GM21390 (cell line): ENCODE results near the gene GNB1L.
"Not testable (repeated sequence)": the region's sequence is repeated elsewhere in the genome, so short reads cannot be mapped to it uniquely, and the experiment has no call there.

ENCODE experiments used
- ATAC-seq: cut with Tn5 transposase; IDR thresholded peaks from one replicate; pipeline ENCODE4 v1.9.1; 2021; ENCODE audit not compliant: unreplicated experiment

GNB1L gene

DNA sequence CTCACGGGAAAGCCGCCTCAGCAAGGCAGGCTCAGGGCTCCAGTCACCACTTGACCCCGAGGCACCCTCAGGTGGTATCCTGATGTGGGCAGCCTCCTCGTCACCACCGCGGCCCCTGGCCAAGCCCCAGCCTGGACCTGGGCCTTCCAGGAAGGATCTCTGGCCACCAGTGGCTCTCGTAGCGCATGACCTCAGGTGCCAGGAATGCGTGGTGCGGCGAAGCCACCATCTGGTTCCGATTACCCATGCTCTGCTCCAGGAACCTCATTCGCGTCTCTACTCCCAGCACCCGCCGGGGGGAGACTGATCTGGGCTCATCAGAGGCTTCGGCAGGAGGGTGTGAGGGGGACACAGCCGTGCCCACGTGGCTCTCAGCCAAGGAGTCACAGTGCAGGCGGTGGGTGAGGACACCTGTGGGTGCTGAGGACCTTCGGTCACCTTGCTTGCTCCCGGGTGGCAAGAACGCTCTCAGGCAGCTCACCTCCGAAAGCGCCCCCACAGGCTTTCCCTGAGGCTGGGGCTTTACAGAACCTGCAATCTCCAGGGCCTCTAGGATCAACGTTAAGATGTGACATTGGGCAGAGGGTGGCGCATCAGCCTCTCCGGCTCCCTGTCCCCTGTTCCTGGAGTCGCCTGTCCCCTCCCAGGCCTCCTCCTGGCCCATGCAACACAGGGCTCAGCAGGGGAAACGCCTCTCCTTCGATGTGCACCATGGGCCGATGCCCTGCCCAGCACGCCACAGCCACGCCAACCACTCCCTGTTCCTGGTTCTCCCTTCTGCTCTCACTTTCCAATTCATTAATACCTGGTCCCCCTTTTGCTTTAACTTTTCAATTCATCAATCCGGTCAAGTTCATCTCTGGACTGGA is 55.1 kb downstream of the GNB1L start:
- no peak for ATAC-seq

DNA sequence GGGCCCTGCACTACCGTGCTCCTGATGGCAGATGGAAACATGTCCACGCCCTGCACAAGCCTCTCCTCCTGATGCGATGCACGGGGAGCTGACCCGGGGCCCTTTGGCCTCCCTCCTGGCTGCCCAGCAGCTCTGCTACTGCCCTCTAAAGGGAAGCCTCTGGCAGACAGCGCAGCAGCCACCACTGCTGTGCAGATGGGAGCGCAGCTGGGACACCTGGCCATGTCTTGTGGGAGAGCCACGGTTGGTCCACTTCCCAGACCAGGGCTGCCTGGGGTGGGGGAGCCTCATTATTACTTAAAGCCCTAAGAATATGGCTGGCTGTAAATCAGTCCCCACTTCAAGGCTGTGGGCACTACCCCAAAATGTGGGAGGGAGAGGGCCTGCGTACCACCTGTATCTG is 55.8 kb downstream of the GNB1L start:
- no peak for ATAC-seq

GRCh38 chr22:19798003-19798665 is 56.5 kb downstream of the GNB1L start:
- no peak for ATAC-seq

GRCh38 chr22:19797086-19798002 is 57.3 kb downstream of the GNB1L start:
- no peak for ATAC-seq

GRCh38 chr22:19796160-19796559 is 58.5 kb downstream of the GNB1L start:
- ATAC-seq, result no peak

DNA sequence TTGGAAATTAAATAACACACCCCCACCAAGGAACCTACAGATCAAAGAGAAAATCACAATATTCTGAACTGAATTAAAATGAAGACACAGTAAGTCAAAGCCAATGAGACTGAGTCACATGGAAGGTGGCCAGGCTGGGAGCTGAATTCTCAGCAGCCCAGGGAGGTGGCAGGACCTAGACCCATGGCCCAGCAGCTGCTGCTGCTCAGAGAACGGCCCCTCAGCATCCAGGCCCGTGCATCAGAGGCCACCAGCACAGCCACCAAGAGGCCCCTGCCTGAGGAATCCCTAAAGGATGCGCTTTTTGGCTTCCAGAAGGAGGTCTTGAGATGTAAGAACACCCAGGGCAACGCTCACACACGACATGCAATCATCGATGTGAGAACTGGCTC is 59.1 kb downstream of the GNB1L start:
- no peak for ATAC-seq

GRCh38 chr22:19793661-19794310 is 60.9 kb downstream of the GNB1L start:
- ATAC-seq, result no peak

GRCh38 chr22:19793161-19793560 is 61.5 kb downstream of the GNB1L start:
- ATAC-seq, result no peak

DNA sequence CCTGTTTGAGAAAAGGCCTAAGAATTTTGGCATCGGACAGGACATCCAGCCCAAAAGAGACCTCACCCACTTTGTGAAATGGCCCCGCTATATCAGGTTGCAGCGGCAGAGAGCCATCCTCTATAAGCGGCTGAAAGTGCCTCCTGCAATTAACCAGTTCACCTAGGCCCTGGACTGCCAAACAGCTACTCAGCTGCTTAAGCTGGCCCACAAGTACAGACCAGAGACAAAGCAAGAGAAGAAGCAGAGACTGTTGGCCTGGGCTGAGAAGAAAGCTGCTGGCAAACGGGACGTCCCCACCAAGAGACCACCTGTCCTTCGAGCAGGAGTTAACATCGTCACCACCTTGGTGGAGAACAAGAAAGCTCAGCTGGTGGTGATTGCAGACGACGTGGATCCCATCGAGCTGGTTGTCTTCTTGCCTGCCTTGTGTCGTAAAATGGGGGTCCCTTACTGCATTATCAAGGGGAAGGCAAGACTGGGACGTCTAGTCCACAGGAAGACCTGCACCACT is 62.2 kb downstream of the GNB1L start:
- not testable (repeated sequence) for ATAC-seq

DNA sequence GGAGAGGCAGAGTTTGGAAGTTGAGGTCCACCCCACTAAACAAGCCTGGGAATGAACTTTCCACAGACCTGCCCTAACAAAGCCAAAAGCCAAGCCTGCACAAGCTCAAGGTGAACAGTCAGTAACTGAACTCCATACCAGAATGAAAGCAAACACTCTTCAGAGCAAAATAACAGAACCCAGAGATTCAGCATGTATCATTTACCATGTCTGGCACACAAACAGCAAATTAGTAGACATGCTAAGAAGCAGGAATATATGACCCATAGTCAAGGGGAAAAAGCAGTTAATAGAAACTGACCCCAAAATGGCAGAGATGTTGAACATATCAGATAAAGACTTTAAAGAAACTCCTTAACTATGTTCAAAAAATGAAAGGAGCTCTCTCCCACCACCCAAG is 62.8 kb downstream of the GNB1L start:
- no peak for ATAC-seq

GRCh38 chr22:19791243-19791642 is 63.4 kb downstream of the GNB1L start:
- no peak for ATAC-seq

GRCh38 chr22:19789828-19790227 is 64.8 kb downstream of the GNB1L start:
- ATAC-seq, result no peak

DNA sequence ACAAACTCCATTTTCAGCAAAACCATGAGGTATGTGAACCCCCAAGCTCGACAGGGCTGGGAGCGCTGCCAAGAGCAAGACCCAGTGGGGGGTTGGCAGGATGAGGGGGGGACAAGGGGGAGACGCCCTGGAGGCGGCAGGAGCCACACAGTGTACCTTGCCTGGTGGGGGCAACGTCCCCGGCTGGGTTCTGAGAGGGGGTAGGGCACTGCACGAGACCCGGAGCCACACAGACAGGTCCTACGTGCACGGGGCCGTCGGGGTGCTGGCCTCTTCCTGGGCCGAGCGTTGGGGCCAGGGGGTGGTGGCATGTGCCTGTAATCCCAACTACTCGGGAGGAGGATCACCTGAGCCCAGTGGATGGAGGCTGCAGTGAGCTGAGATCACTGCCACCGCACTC is 65.3 kb downstream of the GNB1L start:
- ATAC-seq, result no peak

- ATAC-seq, result no peak
Observed at GRCh38 chr22:19788661-19789225, 65.9 kb downstream of the GNB1L start.

DNA sequence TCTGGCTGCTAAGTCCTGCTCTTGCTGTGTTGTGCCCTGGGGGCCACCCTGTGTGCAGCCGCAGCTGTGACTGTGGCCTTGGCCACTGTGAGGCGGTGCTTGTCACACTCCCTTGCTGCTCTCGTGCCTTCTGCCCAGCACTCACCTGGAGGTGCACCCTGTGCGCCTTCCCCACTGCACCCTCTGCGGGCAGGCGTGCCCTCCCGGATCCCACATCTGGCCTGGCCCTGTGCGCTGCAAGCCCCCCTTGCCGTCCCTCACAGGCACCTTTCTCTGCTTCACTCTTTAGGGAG is 66.9 kb downstream of the GNB1L start:
- ATAC-seq, result no peak

DNA sequence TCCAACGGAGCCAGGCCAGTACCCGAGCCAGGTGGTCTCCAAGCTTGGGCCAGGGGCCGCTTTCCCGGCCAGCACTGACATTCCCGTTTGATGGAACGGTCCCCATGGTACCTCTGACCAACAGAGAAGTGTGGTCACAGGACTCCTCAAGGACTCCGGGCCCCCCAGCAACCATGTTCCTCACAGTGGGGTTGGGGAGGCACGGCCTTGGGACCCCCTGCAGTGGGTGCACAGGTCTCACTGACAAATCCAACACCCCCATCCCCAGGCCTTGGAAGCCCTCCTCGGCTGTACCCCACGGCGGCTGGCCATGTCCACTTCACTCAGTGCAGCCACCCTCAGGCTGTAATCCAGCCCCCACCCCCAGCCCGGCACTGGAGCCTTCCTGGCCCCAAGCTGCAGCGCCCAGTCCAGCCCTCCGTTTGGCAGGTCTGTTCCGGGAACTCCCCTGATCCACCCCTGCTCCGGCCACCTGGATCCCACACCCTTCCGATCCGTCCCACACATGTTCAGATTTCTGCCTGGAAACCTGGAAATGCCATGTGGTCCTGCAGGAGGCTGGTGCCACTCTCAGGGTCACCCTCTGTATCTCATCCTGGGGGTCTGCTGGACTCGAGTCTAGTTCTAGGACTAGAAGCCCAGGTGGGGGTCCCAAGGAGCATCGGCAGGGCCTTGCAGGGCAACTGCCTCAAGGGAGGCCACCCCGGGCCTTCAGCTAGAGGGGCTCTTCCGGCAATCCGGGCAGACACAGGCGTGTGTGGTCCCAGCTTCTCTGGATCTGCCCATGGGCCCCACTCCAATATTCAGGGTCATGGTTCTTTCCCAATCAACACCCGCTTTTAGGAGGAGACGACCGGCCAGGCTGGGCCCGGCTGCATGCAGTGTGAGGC is 67.5 kb downstream of the GNB1L start:
- no peak for ATAC-seq

DNA sequence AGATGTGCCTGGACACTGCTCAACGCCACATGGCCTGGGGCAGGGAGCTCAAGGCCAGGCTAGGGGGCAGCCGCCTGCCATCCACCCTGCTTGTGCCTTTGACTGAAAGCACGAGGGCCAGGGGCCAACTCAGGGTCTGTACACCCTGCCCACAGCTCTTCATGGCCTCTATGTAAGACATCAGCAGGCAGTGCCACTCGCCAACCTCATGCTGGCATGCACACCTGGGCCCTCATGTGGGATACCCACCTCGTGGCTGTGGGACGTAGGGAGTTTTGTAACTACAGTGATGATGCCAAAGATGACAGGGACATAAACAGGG is 68.4 kb downstream of the GNB1L start:
- ATAC-seq, result no peak

DNA sequence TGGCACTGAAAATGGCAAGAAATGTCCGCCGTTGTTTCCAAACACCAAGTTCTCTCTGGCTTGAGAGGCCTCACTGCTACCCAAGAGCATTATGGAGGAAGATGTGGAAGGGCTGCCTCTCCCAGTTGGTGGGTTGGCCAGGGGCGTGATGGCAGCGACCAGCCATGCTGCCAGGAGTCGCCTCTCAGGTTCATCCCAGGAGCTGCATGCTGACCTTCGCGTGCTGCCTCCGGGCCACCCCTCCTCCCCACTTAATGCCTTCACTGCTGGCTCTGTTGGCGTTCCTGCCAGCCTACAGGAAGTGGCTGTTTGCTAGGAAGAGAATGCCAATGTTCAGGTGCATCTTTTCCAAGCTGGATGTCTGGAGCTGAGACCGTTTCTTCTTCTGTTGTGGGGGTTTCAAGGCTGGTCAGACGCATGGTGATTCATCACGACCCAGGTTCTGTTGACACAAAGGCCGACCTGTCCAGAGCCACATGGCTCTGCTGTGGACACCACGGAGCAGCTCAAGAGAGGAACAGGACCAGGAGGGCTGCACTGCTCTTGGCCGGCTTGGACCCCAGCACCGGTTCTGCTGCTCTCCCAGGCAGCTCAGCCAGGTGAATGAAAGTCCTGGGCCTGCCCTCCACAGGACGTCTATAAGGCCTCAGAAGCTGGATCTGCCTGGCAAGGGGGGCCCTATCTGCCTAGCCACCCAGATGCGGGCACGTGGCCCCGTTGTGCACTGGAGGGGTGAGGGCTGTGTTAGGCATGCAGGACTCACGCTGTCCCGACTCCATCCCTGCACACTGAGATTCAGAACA is 69.0 kb downstream of the GNB1L start:
- ATAC-seq, result no peak
